Pancreas (tissue), 10 donors: ENCODE data around the gene ITGA1. TPM values are rescaled to one million over a fixed set of nuclear protein-coding genes. Genes with fewer than 3 reads are reported as not detected.
"Not testable (repeated sequence)": the region's sequence is repeated elsewhere in the genome, so short reads cannot be mapped to it uniquely, and the experiment has no call there.

Experiments
- ATAC-seq, 4 donors: fragments of 200-7000 bp; cut with Tn5 transposase; one replicate each; pipeline versions ENCODE4 v1.8.0 to v1.9.1; 2020; ENCODE audit warnings: mild to moderate bottlenecking in 4 of 4, moderate library complexity in 4 of 4
- DNase-seq, 6 donors: peaks; one replicate each; pipeline ENCODE4 v3.0.0-alpha.2; 2020
- FAIRE-seq: peaks from 2 replicates; lab custom pipeline; 2012; peaks lifted over from hg19 to GRCh38; lab: Jason Lieb, UNC
- H3K27ac ChIP-seq, 4 donors: fragments of 200-600 bp; sonication (generic); 1 replicate in 3 of 4; 2 replicates in 1 of 4; pipeline versions ENCODE4 v1.5.0 to v1.8.0; 2020
- H3K27me3 ChIP-seq, 4 donors: fragments of 200-600 bp; one replicate each; pipeline ENCODE4 v1.8.0; 2021
- H3K36me3 ChIP-seq, 3 donors: fragments of 200-600 bp; sonication (generic) in 1 of 3; one replicate each; pipeline versions ENCODE4 v1.5.0 to v1.8.0; 2020 to 2021
- H3K4me1 ChIP-seq, 3 donors: fragments of 200-600 bp; one replicate each; pipeline ENCODE4 v1.8.0; 2021
- H3K4me3 ChIP-seq, 4 donors: fragments of 200-600 bp; sonication (generic) in 2 of 4; one replicate each; pipeline versions ENCODE4 v1.5.0 to v1.8.0; 2020 to 2021
- H3K9me3 ChIP-seq, 4 donors: fragments of 200-600 bp; one replicate each; pipeline ENCODE4 v1.8.0; 2021
- WGBS, 2 donors: extraction: QIAGEN DNeasy Blood & Tissue Kit; methylation state at CpG; one replicate each; pipeline ENCODE4 v1.1.7; 2013; 5-methylcytosine and 5-hydroxymethylcytosine counted together
- intact Hi-C, 3 donors: fragments of 100-400 bp; cut with DNase I; formaldehyde crosslinking; loops; one replicate each; pipeline versions ENCODE4 v1.11.1 to v1.14.2; 2022
- polyA plus RNA-seq, 2 donors: library from polyadenylated mRNA; stranded (reverse); fragments of 200-250 nt; gene quantifications; one replicate each; pipeline ENCODE4 v1.2.3, GENCODE V29; 2013
- total RNA-seq, 6 donors: library from RNA; stranded (reverse); fragmentation: NEBNext Ultra II Directional in 4 of 6; extraction: Animal tissue kit (Norgen Biotek cat#: 25700) in 4 of 6; gene quantifications; one replicate each; pipeline versions ENCODE4 v1.2.1 to v1.2.4, GENCODE V29; 2021 to 2023
- TF ChIP-seq, protein P1 (sequence below), 4 donors: fragments of 200-600 bp; sonication (generic) in 3 of 4; IDR thresholded peaks; one replicate each; pipeline versions ENCODE4 v1.5.0 to v1.8.0; 2021; ENCODE audit warnings: antibody characterized with exemption in 4 of 4
- donor health status: healthy with polysubstance abuse.
- donor health status: DM: no; HTN: no; CAD: no; lungs with moderate emphysema.
- donor health status: DM: no; HTN: no; CAD: no.
- donor health status: control.
- donor health status: control.
- donor health status: Bipolar disorder and iron deficiency.
- donor health status: DM: yes; HTN: yes; CAD: no.
- donor health status: DM: no; HTN: no; CAD: no.
- donor health status: DM: no; HTN: no; CAD: no.
- donor health status: DM: yes; HTN: yes; CAD: no.

Gene ITGA1
- total and polyA plus RNA-seq, 8 donors = 1.9 to 18.3 (median 6.3) TPM

DNA sequence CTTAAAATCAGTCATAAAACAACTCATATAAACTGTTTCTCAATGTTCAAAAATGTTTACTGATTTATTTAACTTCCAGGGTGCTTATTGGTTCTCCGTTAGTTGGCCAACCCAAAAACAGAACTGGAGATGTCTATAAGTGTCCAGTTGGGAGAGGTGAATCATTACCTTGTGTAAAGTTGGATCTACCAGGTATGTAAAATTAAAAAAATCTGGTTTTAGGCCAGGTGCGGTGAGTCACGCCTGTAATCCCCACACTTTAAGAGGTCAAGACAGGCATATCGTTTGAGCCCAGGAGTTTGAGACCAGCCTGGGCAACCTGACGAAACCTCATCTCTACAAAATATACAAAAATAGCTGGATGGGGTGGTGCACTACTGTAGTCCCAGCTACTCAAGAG is 73.7 kb downstream of the ITGA1 start:
- Histone ChIP-seq H3K27me3 (no peaks in the 10 kb centered on the region), H3K4me3 (no peak overlapping the region), H3K36me3 (no peaks in the 10 kb centered on the region), H3K9me3 (no peaks in the 10 kb centered on the region), H3K27ac (no peak overlapping the region), H3K4me1 (no peaks in the 10 kb centered on the region)
- DNase-seq = no peak
- TF ChIP-seq, protein P1, sequence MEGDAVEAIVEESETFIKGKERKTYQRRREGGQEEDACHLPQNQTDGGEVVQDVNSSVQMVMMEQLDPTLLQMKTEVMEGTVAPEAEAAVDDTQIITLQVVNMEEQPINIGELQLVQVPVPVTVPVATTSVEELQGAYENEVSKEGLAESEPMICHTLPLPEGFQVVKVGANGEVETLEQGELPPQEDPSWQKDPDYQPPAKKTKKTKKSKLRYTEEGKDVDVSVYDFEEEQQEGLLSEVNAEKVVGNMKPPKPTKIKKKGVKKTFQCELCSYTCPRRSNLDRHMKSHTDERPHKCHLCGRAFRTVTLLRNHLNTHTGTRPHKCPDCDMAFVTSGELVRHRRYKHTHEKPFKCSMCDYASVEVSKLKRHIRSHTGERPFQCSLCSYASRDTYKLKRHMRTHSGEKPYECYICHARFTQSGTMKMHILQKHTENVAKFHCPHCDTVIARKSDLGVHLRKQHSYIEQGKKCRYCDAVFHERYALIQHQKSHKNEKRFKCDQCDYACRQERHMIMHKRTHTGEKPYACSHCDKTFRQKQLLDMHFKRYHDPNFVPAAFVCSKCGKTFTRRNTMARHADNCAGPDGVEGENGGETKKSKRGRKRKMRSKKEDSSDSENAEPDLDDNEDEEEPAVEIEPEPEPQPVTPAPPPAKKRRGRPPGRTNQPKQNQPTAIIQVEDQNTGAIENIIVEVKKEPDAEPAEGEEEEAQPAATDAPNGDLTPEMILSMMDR (IDR thresholded peaks at IDR 0.05) = no peak
- ATAC-seq = no peak
- 79 to 90% methylated on average over 5 of the region's 5 CpGs for WGBS, 2 donors
- no peak for FAIRE-seq
- intact Hi-C loops = no loop called here

- FAIRE-seq = no peak
- no peaks in the 10 kb centered on the region for H3K9me3 ChIP-seq
- no peak overlapping the region for H3K27ac ChIP-seq
- H3K27me3 ChIP-seq = no peaks in the 10 kb centered on the region
- H3K36me3 ChIP-seq = no peaks in the 10 kb centered on the region
- 27 to 37% methylated on average over 2 of the region's 2 CpGs for WGBS, 2 donors
- no peaks in the 10 kb centered on the region for H3K4me1 ChIP-seq
- ATAC-seq = peak in 2 of 4 donors; percentile 61 to 67
- TF ChIP-seq, protein P1 (IDR thresholded peaks at IDR 0.05) = no peak
- intact Hi-C loops = no loop called here
- DNase-seq = no peak
- no peak overlapping the region for H3K4me3 ChIP-seq
These were observed 76.1 kb downstream of the ITGA1 start for GRCh38 chr5:52863715-52864290.

DNA sequence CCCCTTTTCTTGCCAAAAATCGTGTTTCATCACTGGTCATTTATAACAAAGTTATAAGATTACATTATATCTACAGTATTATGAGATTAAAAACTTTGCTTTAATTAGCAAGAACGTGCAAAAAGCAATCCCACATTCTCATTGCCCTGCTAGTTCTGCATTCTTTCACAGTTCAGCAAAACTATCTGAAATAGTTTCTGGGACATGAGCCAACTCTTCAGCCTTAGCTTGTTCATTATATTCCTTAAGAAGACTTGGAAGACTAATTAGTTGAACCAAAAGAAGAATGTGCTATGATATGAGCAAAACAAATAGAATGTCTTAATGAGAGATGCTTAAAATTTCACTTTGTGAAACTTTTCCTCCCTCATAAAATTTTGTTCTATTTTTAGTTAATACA is 76.7 kb downstream of the ITGA1 start:
- TF ChIP-seq, protein P1 (IDR thresholded peaks at IDR 0.05) = no peak
- peak in 1 of 4 donors; percentile 23 for ATAC-seq
- Histone ChIP-seq H3K9me3 (no peaks in the 10 kb centered on the region), H3K36me3 (no peaks in the 10 kb centered on the region), H3K4me3 (no peak overlapping the region), H3K27me3 (no peaks in the 10 kb centered on the region), H3K27ac (no peak overlapping the region), H3K4me1 (no peaks in the 10 kb centered on the region)
- WGBS, 2 donors = 6 to 11% methylated on average over 2 of the region's 2 CpGs
- peak; percentile 39 for FAIRE-seq
- no peak for DNase-seq
- intact Hi-C loops = no loop called here

DNA sequence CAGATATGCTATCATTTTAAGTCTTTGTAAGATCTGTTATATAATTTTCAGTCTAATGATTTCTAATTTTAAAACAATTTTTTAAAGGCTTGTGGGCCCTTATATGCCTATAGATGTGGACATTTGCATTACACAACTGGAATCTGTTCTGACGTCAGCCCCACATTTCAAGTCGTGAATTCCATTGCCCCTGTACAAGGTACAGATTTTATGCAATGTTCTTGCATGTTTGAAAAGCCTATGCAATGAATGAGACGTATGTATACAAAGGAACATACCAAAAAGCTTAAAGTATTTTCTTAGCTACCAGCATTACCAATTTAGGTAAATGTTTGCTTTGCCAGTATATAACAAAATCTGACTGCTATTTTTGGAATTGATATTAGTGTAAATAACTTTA is 77.2 kb downstream of the ITGA1 start:
- DNase-seq (no peak), FAIRE-seq (no peak), ATAC-seq (no peak)
- Histone ChIP-seq H3K27ac (no peak overlapping the region), H3K9me3 (no peaks in the 10 kb centered on the region), H3K27me3 (no peaks in the 10 kb centered on the region), H3K36me3 (no peaks in the 10 kb centered on the region), H3K4me3 (no peak overlapping the region), H3K4me1 (no peaks in the 10 kb centered on the region)
- 55 to 58% methylated on average over 3 of the region's 3 CpGs for whole genome bisulfite sequencing, 2 donors
- intact Hi-C loops = no loop called here
- TF ChIP-seq, protein P1 (IDR thresholded peaks at IDR 0.05) = no peak

- H3K27ac ChIP-seq = not testable (repeated sequence)
These were observed 78.3 kb downstream of the ITGA1 start for GRCh38 chr5:52865991-52866390.

More at GRCh38 chr5:52865991-52866390, 78.3 kb downstream of the ITGA1 start:
- FAIRE-seq, DNase-seq, H3K36me3 ChIP-seq, H3K4me3 ChIP-seq, ATAC-seq, H3K4me1 ChIP-seq, H3K9me3 ChIP-seq, H3K27me3 ChIP-seq, intact Hi-C loops: not testable (repeated sequence)
- WGBS, 2 donors = 96 to 100% methylated on average over 2 of the region's 2 CpGs
